Measurements from ENCODE around the gene LNX2.

The LNX2 gene

GRCh38 chr13:27593267-27593666 is 27.1 kb downstream of the LNX2 start:
- no peak for TF ChIP-seq CTCF (IDR thresholded peaks at IDR 0.05)

GRCh38 chr13:27592865-27593264 is 27.5 kb downstream of the LNX2 start:
- TF ChIP-seq CTCF (IDR thresholded peaks at IDR 0.05) = no peak

GRCh38 chr13:27588405-27588804 is 31.9 kb downstream of the LNX2 start:
- no peak for TF ChIP-seq CTCF (IDR thresholded peaks at IDR 0.05)

GRCh38 chr13:27587095-27587746 is 33.1 kb downstream of the LNX2 start:
- no peak for TF ChIP-seq CTCF (IDR thresholded peaks at IDR 0.05)

- TF ChIP-seq CTCF (IDR thresholded peaks at IDR 0.05) = no peak
Measured at GRCh38 chr13:27583645-27584044, 36.7 kb downstream of the LNX2 start.

GRCh38 chr13:27578121-27579030 is 42.0 kb downstream of the LNX2 start:
- TF ChIP-seq CTCF (IDR thresholded peaks at IDR 0.05) = no peak

- TF ChIP-seq CTCF (IDR thresholded peaks at IDR 0.05) = no peak
Measured at GRCh38 chr13:27574661-27575060, 45.7 kb downstream of the LNX2 start.
